PC-9 (cell line): ENCODE results near the gene FPR1. TPM values are rescaled to one million over a fixed set of nuclear protein-coding genes. Genes with fewer than 3 reads are reported as not detected.

Source experiments
- BruUV-seq: library from RNA; stranded (reverse); fragments of 400-500 nt; replicated peaks from 2 replicates; lab custom pipeline; 2021; lab: Mats Ljungman, UMichigan
- CTCF ChIA-PET: fragments of 300-600 bp; sonication (Branson Sonifier 250); formaldehyde crosslinking; loops from one replicate; lab custom pipeline; 2022; ENCODE audit warnings: antibody characterized with exemption; lab: Charles Lee
- POLR2A ChIA-PET: fragments of 300-600 bp; sonication (Branson Sonifier 250); formaldehyde crosslinking; loops from one replicate; lab custom pipeline; 2022; ENCODE audit warnings: antibody characterized with exemption; ENCODE audit not compliant: unreplicated experiment; lab: Charles Lee
- DNase-seq, 2 experiments: peaks; one replicate each; pipeline versions ENCODE4 v3.0.0 to v3.0.0-alpha.2; 2015 to 2022; ENCODE audit warnings: mixed read lengths in 1 of 2
- H2AFZ ChIP-seq: fragments of 200-600 bp; sonication (generic); 2 replicates; pipeline ENCODE4 v1.8.1; 2017; ENCODE audit warnings: antibody characterized with exemption
- H3F3A ChIP-seq: fragments of 200-600 bp; sonication (generic); 2 replicates; pipeline ENCODE4 v1.8.1; 2017; ENCODE audit warnings: antibody characterized with exemption, mild to moderate bottlenecking, low read depth; ENCODE audit not compliant: insufficient read depth
- H3K27ac ChIP-seq: fragments of 200-600 bp; sonication (generic); 2 replicates; pipeline ENCODE4 v1.6.1; 2016; ENCODE audit warnings: mixed run types
- H3K27me3 ChIP-seq: fragments of 200-600 bp; sonication (generic); 2 replicates; pipeline ENCODE4 v1.6.1; 2016; ENCODE audit warnings: low read depth, mixed run types; ENCODE audit not compliant: insufficient read depth
- H3K36me3 ChIP-seq: fragments of 200-600 bp; sonication (generic); 2 replicates; pipeline ENCODE4 v1.6.1; 2016; ENCODE audit warnings: low read depth, mixed run types
- H3K4me1 ChIP-seq: fragments of 200-600 bp; sonication (generic); replicated peaks from 2 replicates; pipeline ENCODE4 v1.6.1; 2016; ENCODE audit warnings: mixed run types; ENCODE audit not compliant: insufficient read depth
- H3K4me2 ChIP-seq: fragments of 200-600 bp; sonication (generic); 2 replicates; pipeline ENCODE4 v1.6.1; 2017; ENCODE audit warnings: mixed run types
- H3K4me3 ChIP-seq: fragments of 200-600 bp; sonication (generic); 2 replicates; pipeline ENCODE4 v1.6.1; 2016; ENCODE audit warnings: mixed run types
- H3K79me2 ChIP-seq: fragments of 200-600 bp; sonication (generic); 2 replicates; pipeline ENCODE4 v1.6.1; 2017; ENCODE audit warnings: low read depth, mixed run types
- H3K9me2 ChIP-seq: fragments of 200-600 bp; sonication (generic); 2 replicates; pipeline ENCODE4 v1.8.1; 2017; ENCODE audit warnings: mild to moderate bottlenecking; ENCODE audit not compliant: insufficient read depth
- H3K9me3 ChIP-seq: fragments of 200-600 bp; sonication (generic); 2 replicates; pipeline ENCODE4 v1.8.1; 2016; ENCODE audit warnings: low read depth; ENCODE audit not compliant: insufficient read depth
- H4K20me1 ChIP-seq: fragments of 200-600 bp; sonication (generic); 2 replicates; pipeline ENCODE4 v1.8.1; 2017; ENCODE audit not compliant: insufficient read depth
- CTCF ChIP-seq: fragments of 200-600 bp; sonication (generic); conservative IDR thresholded peaks from 2 replicates; pipeline ENCODE4 v1.6.1; 2017; ENCODE audit warnings: mixed run types, antibody characterized with exemption, mild to moderate bottlenecking, moderate library complexity
- EZH2 ChIP-seq: fragments of 200-600 bp; sonication (generic); IDR thresholded peaks from 2 replicates; pipeline ENCODE4 v1.8.0; 2017; ENCODE audit warnings: antibody characterized with exemption, low read depth
- intact Hi-C: fragments of 100-400 bp; cut with micrococcal nuclease; formaldehyde crosslinking; loops from one replicate; pipeline ENCODE4 v1.10.0; 2022; ENCODE audit not compliant: unreplicated experiment
- total RNA-seq: library from RNA; stranded (reverse); gene quantifications from 2 replicates; pipeline ENCODE4 v1.2.3, GENCODE V29; 2021

Gene FPR1
- total RNA-seq, 1 experiment from 2014 or later = not detected

GRCh38 chr19:51772977-51773376, 21.3 kb upstream of the FPR1 start:
- H3K9me3 ChIP-seq = 0 out of 2 replicates have a peak, but pooled peaks cover 3% of the 10 kb centered on the region
- no peak for DNase-seq
- H2AFZ ChIP-seq = no peak overlapping the region
- H4K20me1 ChIP-seq = no peaks in the 10 kb centered on the region
- no TSS peak for BruUV-seq
- no peaks in the 10 kb centered on the region for H3K79me2 ChIP-seq
- no peak for TF ChIP-seq EZH2
- TF ChIP-seq CTCF = no peak
- no peak overlapping the region for H3K4me2 ChIP-seq
- no peak overlapping the region for H3K4me3 ChIP-seq
- POLR2A ChIA-PET = no interaction called here
- H3K36me3 ChIP-seq = no peaks in the 10 kb centered on the region
- no peaks in the 10 kb centered on the region for H3K4me1 ChIP-seq
- H3F3A ChIP-seq = no peaks in the 10 kb centered on the region
- CTCF ChIA-PET = no interaction called here
- H3K27me3 ChIP-seq = peaks cover 60% of the 10 kb centered on the region
- no peak overlapping the region for H3K27ac ChIP-seq
- intact Hi-C loops = loop anchor here (10.0 kb wide), 1 partner anchor 108 kb away; no protein-coding TSS in a partner anchor
- no peaks in the 10 kb centered on the region for H3K9me2 ChIP-seq

- ChIA-PET CTCF (no interaction called here), POLR2A (no interaction called here)
- H3K4me1 ChIP-seq = no peaks in the 10 kb centered on the region
- H3K9me2 ChIP-seq = no peaks in the 10 kb centered on the region
- no peaks in the 10 kb centered on the region for H3K36me3 ChIP-seq
- H3K9me3 ChIP-seq = 0 out of 2 replicates have a peak, but pooled peaks cover 3% of the 10 kb centered on the region
- peaks cover 74% of the 10 kb centered on the region for H3K27me3 ChIP-seq
- H2AFZ ChIP-seq = no peak overlapping the region
- no peaks in the 10 kb centered on the region for H3K79me2 ChIP-seq
- TF ChIP-seq CTCF (no peak), EZH2 (no peak)
- H3K27ac ChIP-seq = no peak overlapping the region
- no peak for DNase-seq
- intact Hi-C loops = loop anchor here (10.0 kb wide), 1 partner anchor 107 kb away; no protein-coding TSS in a partner anchor
- H4K20me1 ChIP-seq = no peaks in the 10 kb centered on the region
- BruUV-seq = no TSS peak
- H3F3A ChIP-seq = no peaks in the 10 kb centered on the region
- H3K4me3 ChIP-seq = no peak overlapping the region
- H3K4me2 ChIP-seq = no peak overlapping the region
These were observed 19.9 kb upstream of the FPR1 start for GRCh38 chr19:51771376-51772130.

GRCh38 chr19:51766461-51766860, 14.8 kb upstream of the FPR1 start:
- H3K27me3 ChIP-seq = peaks cover 92% of the 10 kb centered on the region
- H3K4me1 ChIP-seq = no peaks in the 10 kb centered on the region
- intact Hi-C loops = no loop called here
- H3K4me3 ChIP-seq = no peak overlapping the region
- no peak for DNase-seq
- H2AFZ ChIP-seq = no peak overlapping the region
- H3F3A ChIP-seq = no peaks in the 10 kb centered on the region
- no peak for TF ChIP-seq EZH2
- no peak for TF ChIP-seq CTCF
- H4K20me1 ChIP-seq = no peaks in the 10 kb centered on the region
- no peaks in the 10 kb centered on the region for H3K9me2 ChIP-seq
- no TSS peak for BruUV-seq
- no peak overlapping the region for H3K27ac ChIP-seq
- H3K79me2 ChIP-seq = no peaks in the 10 kb centered on the region
- H3K9me3 ChIP-seq = peaks cover 3% of the 10 kb centered on the region; the same call in 1 of the 2 replicates
- ChIA-PET POLR2A (no interaction called here), CTCF (no interaction called here)
- H3K36me3 ChIP-seq = no peaks in the 10 kb centered on the region
- no peak overlapping the region for H3K4me2 ChIP-seq
